B cell (primary cell): ENCODE measurements around the gene FMN2.

Experiments used
- CTCF ChIP-seq: fragments of 200-600 bp; IDR thresholded peaks from one replicate; pipeline ENCODE4 v1.8.0; 2022; ENCODE audit warnings: antibody characterized with exemption, mild to moderate bottlenecking
- EZH2 ChIP-seq: IDR thresholded peaks from 2 replicates; pipeline ENCODE4 v1.6.1; 2012; ENCODE audit warnings: borderline replicate concordance, low read depth, mild to moderate bottlenecking, moderate library complexity, low read length; ENCODE audit not compliant: insufficient read depth, poor library complexity, severe bottlenecking

DNA sequence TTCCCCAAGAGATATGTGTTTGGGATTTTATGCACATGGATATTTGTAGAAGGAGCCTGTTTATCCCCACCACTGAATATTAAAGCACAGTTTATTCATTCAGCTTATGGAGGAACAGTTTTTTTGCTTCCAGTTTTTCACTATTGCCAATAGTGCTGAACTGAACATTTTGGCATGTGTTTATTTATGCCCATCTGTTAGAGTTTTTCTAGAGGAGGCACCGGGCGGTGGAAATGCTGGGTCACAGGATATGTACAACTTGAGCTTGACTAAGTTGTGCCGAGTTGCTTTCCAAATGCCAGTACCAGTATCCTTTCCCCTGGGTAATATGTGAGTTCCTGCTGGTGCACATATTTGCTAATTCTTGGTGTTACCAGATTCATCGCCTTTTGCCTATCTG lies 409.0 kb downstream of the FMN2 start:
- TF ChIP-seq CTCF (no peak), EZH2 (no peak)
